H9 (cell line): ENCODE results near the gene C11orf86. TPM values are rescaled to one million over a fixed set of nuclear protein-coding genes. Genes with fewer than 3 reads are reported as not detected.

Experiments
- DNase-seq: peaks from one replicate; pipeline ENCODE4 v3.0.0-alpha.2; 2017
- H2AFZ ChIP-seq: one replicate; pipeline ENCODE4 v1.6.1; 2013; ENCODE audit warnings: mild to moderate bottlenecking, low read length, control low read depth, moderate library complexity
- H2AK5ac ChIP-seq: 2 replicates; pipeline ENCODE4 v1.6.1; 2013; ENCODE audit warnings: low read length, control low read depth, mixed read lengths; ENCODE audit not compliant: insufficient read length
- H2BK120ac ChIP-seq: one replicate; pipeline ENCODE4 v1.6.1; 2013; ENCODE audit warnings: low read depth, mild to moderate bottlenecking, low read length, control low read depth, inconsistent platforms; ENCODE audit not compliant: poor library complexity, severe bottlenecking
- H2BK12ac ChIP-seq: 2 replicates; pipeline ENCODE4 v1.6.1; 2013; ENCODE audit warnings: low read length, control low read depth, mixed read lengths, low read depth; ENCODE audit not compliant: insufficient read length
- H2BK15ac ChIP-seq: 2 replicates; pipeline ENCODE4 v1.6.1; 2013; ENCODE audit warnings: low read depth, low read length, control low read depth
- H2BK20ac ChIP-seq: one replicate; pipeline ENCODE4 v1.6.1; 2013; ENCODE audit warnings: low read depth, mild to moderate bottlenecking, low read length, control low read depth, inconsistent platforms; ENCODE audit not compliant: poor library complexity, severe bottlenecking
- H2BK5ac ChIP-seq: 2 replicates; pipeline ENCODE4 v1.6.1; 2013; ENCODE audit warnings: low read length, control low read depth, mixed read lengths; ENCODE audit not compliant: insufficient read length
- H3K14ac ChIP-seq: 2 replicates; pipeline ENCODE4 v1.6.1; 2013; ENCODE audit warnings: low read length, control low read depth; ENCODE audit not compliant: insufficient read depth
- H3K18ac ChIP-seq: 2 replicates; pipeline ENCODE4 v1.6.1; 2013; ENCODE audit warnings: low read depth, mild to moderate bottlenecking, mixed read lengths, low read length, control low read depth; ENCODE audit not compliant: insufficient read length
- H3K23ac ChIP-seq: 2 replicates; pipeline ENCODE4 v1.6.1; 2013; ENCODE audit warnings: low read length, control low read depth, mixed read lengths, low read depth; ENCODE audit not compliant: insufficient read length
- H3K23me2 ChIP-seq: 2 replicates; pipeline ENCODE4 v1.6.1; 2013; ENCODE audit warnings: low read depth, mild to moderate bottlenecking, mixed read lengths, low read length, control low read depth; ENCODE audit not compliant: insufficient read length, poor library complexity, severe bottlenecking
- H3K27ac ChIP-seq: 2 replicates; pipeline ENCODE4 v1.5.1; 2013; ENCODE audit warnings: low read length, control low read depth, mixed read lengths, low read depth; ENCODE audit not compliant: insufficient read length
- H3K27me3 ChIP-seq: 2 replicates; pipeline ENCODE4 v1.6.1; 2013; ENCODE audit warnings: low read length, control low read depth, inconsistent platforms; ENCODE audit not compliant: insufficient read depth
- H3K4ac ChIP-seq: 2 replicates; pipeline ENCODE4 v1.6.1; 2013; ENCODE audit warnings: low read depth, mild to moderate bottlenecking, control low read depth, inconsistent platforms, low read length, moderate library complexity
- H3K4me1 ChIP-seq: 2 replicates; pipeline ENCODE4 v1.6.1; 2013; ENCODE audit warnings: low read length, control low read depth, inconsistent platforms; ENCODE audit not compliant: insufficient read depth
- H3K4me2 ChIP-seq: 2 replicates; pipeline ENCODE4 v1.6.1; 2013; ENCODE audit warnings: low read length, control low read depth, mixed read lengths; ENCODE audit not compliant: insufficient read length, insufficient read depth
- H3K56ac ChIP-seq: 2 replicates; pipeline ENCODE4 v1.6.1; 2013; ENCODE audit warnings: low read depth, mild to moderate bottlenecking, mixed read lengths, low read length, control low read depth; ENCODE audit not compliant: insufficient read length
- H3K79me1 ChIP-seq: 2 replicates; pipeline ENCODE4 v1.6.1; 2013; ENCODE audit warnings: low read depth, mild to moderate bottlenecking, moderate library complexity, low read length, control low read depth, inconsistent platforms; ENCODE audit not compliant: insufficient read depth, poor library complexity, severe bottlenecking
- H3K79me2 ChIP-seq: 2 replicates; pipeline ENCODE4 v1.6.1; 2013; ENCODE audit warnings: low read length, control low read depth, inconsistent platforms; ENCODE audit not compliant: insufficient read depth
- H3K9ac ChIP-seq: 2 replicates; pipeline ENCODE4 v1.6.1; 2013; ENCODE audit warnings: low read length, control low read depth, mixed read lengths; ENCODE audit not compliant: insufficient read length; ENCODE audit errors: extremely low read depth
- H3K9me3 ChIP-seq: one replicate; pipeline ENCODE4 v1.6.1; 2013; ENCODE audit warnings: low read depth, low read length, inconsistent platforms; ENCODE audit not compliant: control insufficient read depth
- H3T11ph ChIP-seq: one replicate; pipeline ENCODE4 v1.6.1; 2013; ENCODE audit warnings: mild to moderate bottlenecking, low read length, control low read depth, inconsistent platforms
- H4K20me1 ChIP-seq: one replicate; pipeline ENCODE4 v1.6.1; 2013; ENCODE audit not compliant: control insufficient read depth, insufficient read length, insufficient read depth
- H4K5ac ChIP-seq: 2 replicates; pipeline ENCODE4 v1.6.1; 2013; ENCODE audit warnings: low read depth, mild to moderate bottlenecking, mixed read lengths, low read length, control low read depth; ENCODE audit not compliant: insufficient read length
- H4K8ac ChIP-seq: replicated peaks from 2 replicates; pipeline ENCODE4 v1.6.1; 2013; ENCODE audit warnings: low read length, control low read depth, mixed read lengths, low read depth; ENCODE audit not compliant: insufficient read length
- H4K91ac ChIP-seq: 2 replicates; pipeline ENCODE4 v1.6.1; 2013; ENCODE audit warnings: low read depth, mild to moderate bottlenecking, moderate library complexity, mixed read lengths, low read length, control low read depth; ENCODE audit not compliant: insufficient read length
- H3K27ac Mint-ChIP-seq, 3 experiments: 2 replicates in 2 of 3; 3 replicates in 1 of 3; pipeline ENCODE4 v1.8.0; 2020 to 2021; ENCODE audit warnings: mixed read lengths in 3 of 3, mild to moderate bottlenecking in 1 of 3, moderate library complexity in 1 of 3
- H3K27me3 Mint-ChIP-seq: 2 replicates; pipeline ENCODE4 v1.8.0; 2021; ENCODE audit warnings: low read depth, mild to moderate bottlenecking, moderate library complexity, mixed read lengths
- H3K36me3 Mint-ChIP-seq, 3 experiments: 2 replicates in 2 of 3; 3 replicates in 1 of 3; pipeline ENCODE4 v1.8.0; 2020 to 2021; ENCODE audit warnings: low read depth in 3 of 3, mixed read lengths in 3 of 3; ENCODE audit not compliant: insufficient read depth in 1 of 3
- H3K4me1 Mint-ChIP-seq, 2 experiments: 2 replicates each; pipeline ENCODE4 v1.8.0; 2020; ENCODE audit warnings: mixed read lengths in 2 of 2
- H3K4me3 Mint-ChIP-seq, 2 experiments: 2 replicates in 1 of 2; 3 replicates in 1 of 2; pipeline ENCODE4 v1.8.0; 2020 to 2021; ENCODE audit warnings: mild to moderate bottlenecking in 2 of 2, mixed read lengths in 2 of 2, moderate library complexity in 1 of 2
- H3K9me3 Mint-ChIP-seq, 2 experiments: 2 replicates in 1 of 2; 3 replicates in 1 of 2; pipeline ENCODE4 v1.8.0; 2020; ENCODE audit warnings: mild to moderate bottlenecking in 2 of 2, mixed read lengths in 2 of 2, moderate library complexity in 1 of 2
- CTCF ChIP-seq: fragments of 200-600 bp; sonication (generic); conservative IDR thresholded peaks from 3 replicates; pipeline ENCODE4 v1.8.0; 2021; ENCODE audit warnings: antibody characterized with exemption, mild to moderate bottlenecking
- WGBS: extraction: QIAGEN DNeasy Blood & Tissue Kit; methylation state at CpG from one replicate; pipeline ENCODE4 v1.1.7; 2013; ENCODE audit warnings: missing lambda C conversion rate, low lambda C conversion rate, mixed read lengths; ENCODE audit not compliant: insufficient read length; ENCODE audit errors: extremely low coverage; 5-methylcytosine and 5-hydroxymethylcytosine counted together
- total RNA-seq: library from RNA; stranded (reverse); gene quantifications from 2 replicates; pipeline ENCODE4 v1.2.1, GENCODE V29; 2021

C11orf86 gene
- total RNA-seq, 1 experiment from 2014 or later, result not detected

DNA sequence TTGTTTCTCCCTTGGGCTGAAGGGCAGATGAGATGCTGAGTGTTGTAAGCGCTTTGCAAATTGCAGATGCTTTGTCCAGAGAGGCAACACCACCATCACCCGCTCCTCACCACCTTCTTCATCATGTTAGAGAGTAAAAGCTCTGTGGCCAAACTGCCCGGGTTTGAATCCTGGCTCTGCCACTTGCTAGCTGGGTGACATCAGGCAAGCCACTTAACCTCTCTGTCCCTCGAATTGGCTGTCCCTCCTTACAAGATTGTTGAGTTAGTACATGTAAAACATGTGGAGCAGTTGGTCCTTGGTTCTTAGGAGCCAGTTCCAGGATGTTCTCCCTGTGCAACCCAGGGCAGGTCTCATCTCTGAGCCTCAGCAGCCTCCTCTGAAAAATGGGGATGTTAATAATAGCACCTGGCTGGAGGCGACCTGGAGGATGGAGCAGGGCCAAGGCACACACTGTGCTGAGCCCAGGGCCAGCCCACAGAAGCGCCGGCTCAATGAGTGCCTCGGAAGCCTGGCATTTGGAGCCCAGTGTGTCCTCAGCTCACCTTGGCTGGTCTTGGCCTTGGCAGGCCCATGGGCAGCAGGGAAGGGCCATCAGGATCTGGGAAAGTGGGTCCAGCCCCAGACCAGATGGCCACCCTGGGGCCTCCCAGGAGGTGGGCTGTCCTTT is 10.5 kb downstream of the C11orf86 start:
- H3K79me1 ChIP-seq, result no peaks in the 10 kb centered on the region
- H2BK120ac ChIP-seq, result no peak overlapping the region
- H3K79me2 ChIP-seq, result no peaks in the 10 kb centered on the region
- peaks cover 2% of the 10 kb centered on the region for H3K23me2 ChIP-seq
- no peak overlapping the region for H3K23ac ChIP-seq
- no peak overlapping the region for H4K8ac ChIP-seq
- H3K14ac ChIP-seq, result no peak overlapping the region; the same call in 1 of the 2 replicates
- H4K20me1 ChIP-seq, result no peaks in the 10 kb centered on the region
- no peak overlapping the region for H3K27ac ChIP-seq
- no peaks in the 10 kb centered on the region for H3K27me3 ChIP-seq
- no peak overlapping the region for H3T11ph ChIP-seq
- H4K5ac ChIP-seq, result no peak overlapping the region
- H3K4me1 ChIP-seq, result peaks cover 9% of the 10 kb centered on the region; the same call in 1 of the 2 replicates
- no peak overlapping the region for H4K91ac ChIP-seq
- Mint-ChIP-seq H3K27me3 (peaks cover 10% of the 10 kb centered on the region), H3K4me1 (peaks cover 17 to 22% of the 10 kb centered on the region in 2 experiments), H3K27ac (no peak overlapping the region), H3K36me3 (peaks cover 0 to 8% (median 0%) of the 10 kb centered on the region in 3 experiments; a peak in 2 of 7 replicates), H3K4me3 (no peak overlapping the region), H3K9me3 (no peaks in the 10 kb centered on the region; a peak in 3 of 5 replicates)
- H2BK12ac ChIP-seq, result no peak overlapping the region
- no peak overlapping the region for H2BK5ac ChIP-seq
- no peak overlapping the region for H3K9ac ChIP-seq
- DNase-seq, result no peak
- WGBS, result no CpG with 5 or more reads among the region's 8 CpGs
- no peak overlapping the region for H3K4me2 ChIP-seq
- H2BK15ac ChIP-seq, result no peak overlapping the region
- TF ChIP-seq CTCF, result no peak
- H2BK20ac ChIP-seq, result no peak overlapping the region
- H2AK5ac ChIP-seq, result no peak overlapping the region
- no peak overlapping the region for H3K18ac ChIP-seq
- H3K4ac ChIP-seq, result no peak overlapping the region
- no peaks in the 10 kb centered on the region for H3K9me3 ChIP-seq
- no peak overlapping the region for H2AFZ ChIP-seq
- no peak overlapping the region for H3K56ac ChIP-seq
